Thoracic aorta (tissue), 2 donors: Measurements from ENCODE around the gene CARTPT. TPM values are rescaled to one million over a fixed set of nuclear protein-coding genes. Genes with fewer than 3 reads are reported as not detected.

ENCODE experiments used
- ATAC-seq: fragments of 150-250 bp; one replicate; pipeline ENCODE4 v1.8.0; 2017; ENCODE audit warnings: low read depth; ENCODE audit not compliant: insufficient number of reproducible peaks, low FRiP score
- DNase-seq: peaks from one replicate; pipeline ENCODE4 v3.0.0-alpha.2; 2020; ENCODE audit warnings: low spot score
- H3K27ac ChIP-seq, 2 donors: fragments of 200-600 bp; sonication (generic); 1 replicate in 1 of 2; 2 replicates in 1 of 2; pipeline ENCODE4 v1.5.1; 2016; ENCODE audit warnings: mild to moderate bottlenecking in 2 of 2, moderate library complexity in 2 of 2
- H3K27me3 ChIP-seq: fragments of 200-600 bp; sonication (generic); replicated peaks from 2 replicates; pipeline ENCODE4 v1.6.0; 2016; ENCODE audit warnings: mild to moderate bottlenecking; ENCODE audit not compliant: insufficient read depth
- H3K36me3 ChIP-seq: fragments of 200-600 bp; sonication (generic); one replicate; pipeline ENCODE4 v1.5.1; 2016
- H3K4me1 ChIP-seq, 2 donors: fragments of 200-600 bp; sonication (generic); 1 replicate in 1 of 2; 2 replicates in 1 of 2; pipeline versions ENCODE4 v1.5.1 to v1.6.0; 2016; ENCODE audit warnings: low read depth in 2 of 2, mild to moderate bottlenecking in 1 of 2; ENCODE audit not compliant: control insufficient read depth in 1 of 2
- H3K4me3 ChIP-seq: fragments of 200-600 bp; sonication (generic); 2 replicates; pipeline ENCODE4 v1.5.1; 2016; ENCODE audit warnings: mild to moderate bottlenecking
- H3K9me3 ChIP-seq: fragments of 200-600 bp; sonication (generic); 2 replicates; pipeline ENCODE4 v1.5.1; 2016
- total RNA-seq, 2 donors: library from RNA; depleted of rRNA; stranded (reverse); fragments of >200 nt; gene quantifications; one replicate each; pipeline versions ENCODE4 v1.1.0 to v1.2.3, GENCODE V29; 2016
- TF ChIP-seq, protein P1 (sequence below): fragments of 200-600 bp; sonication (generic); IDR thresholded peaks from one replicate; pipeline ENCODE4 v1.5.1; 2019; ENCODE audit warnings: antibody characterized with exemption

The CARTPT gene
- total RNA-seq, 2 donors from 2014 or later = 39.4 TPM; not detected in 1

DNA sequence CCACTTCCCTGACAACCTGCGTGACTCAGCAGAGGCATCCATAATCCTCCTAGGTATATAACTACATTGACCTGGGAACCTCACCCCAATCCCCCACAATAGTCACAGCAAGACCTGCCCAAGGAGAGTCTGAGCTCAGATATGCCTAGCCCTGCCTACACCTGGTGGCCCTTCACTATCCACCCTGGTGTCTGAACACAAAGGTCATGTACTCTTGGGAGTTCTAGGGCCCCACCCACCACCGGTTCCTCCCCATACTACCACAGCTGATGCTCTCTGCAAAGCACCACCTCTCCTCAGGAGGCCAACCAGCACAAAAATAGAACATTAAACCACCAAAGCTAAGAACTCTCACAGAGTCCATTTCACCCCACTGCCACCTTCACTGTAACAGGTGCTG lies 34.8 kb upstream of the CARTPT start:
- DNase-seq (no peak), ATAC-seq (no peak)
- TF ChIP-seq, protein P1, sequence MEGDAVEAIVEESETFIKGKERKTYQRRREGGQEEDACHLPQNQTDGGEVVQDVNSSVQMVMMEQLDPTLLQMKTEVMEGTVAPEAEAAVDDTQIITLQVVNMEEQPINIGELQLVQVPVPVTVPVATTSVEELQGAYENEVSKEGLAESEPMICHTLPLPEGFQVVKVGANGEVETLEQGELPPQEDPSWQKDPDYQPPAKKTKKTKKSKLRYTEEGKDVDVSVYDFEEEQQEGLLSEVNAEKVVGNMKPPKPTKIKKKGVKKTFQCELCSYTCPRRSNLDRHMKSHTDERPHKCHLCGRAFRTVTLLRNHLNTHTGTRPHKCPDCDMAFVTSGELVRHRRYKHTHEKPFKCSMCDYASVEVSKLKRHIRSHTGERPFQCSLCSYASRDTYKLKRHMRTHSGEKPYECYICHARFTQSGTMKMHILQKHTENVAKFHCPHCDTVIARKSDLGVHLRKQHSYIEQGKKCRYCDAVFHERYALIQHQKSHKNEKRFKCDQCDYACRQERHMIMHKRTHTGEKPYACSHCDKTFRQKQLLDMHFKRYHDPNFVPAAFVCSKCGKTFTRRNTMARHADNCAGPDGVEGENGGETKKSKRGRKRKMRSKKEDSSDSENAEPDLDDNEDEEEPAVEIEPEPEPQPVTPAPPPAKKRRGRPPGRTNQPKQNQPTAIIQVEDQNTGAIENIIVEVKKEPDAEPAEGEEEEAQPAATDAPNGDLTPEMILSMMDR = no peak
- Histone ChIP-seq H3K9me3 (no peaks in the 10 kb centered on the region), H3K4me3 (no peak overlapping the region), H3K36me3 (no peaks in the 10 kb centered on the region), H3K27me3 (no peaks in the 10 kb centered on the region), H3K4me1 (no peaks in the 10 kb centered on the region), H3K27ac (no peak overlapping the region)

DNA sequence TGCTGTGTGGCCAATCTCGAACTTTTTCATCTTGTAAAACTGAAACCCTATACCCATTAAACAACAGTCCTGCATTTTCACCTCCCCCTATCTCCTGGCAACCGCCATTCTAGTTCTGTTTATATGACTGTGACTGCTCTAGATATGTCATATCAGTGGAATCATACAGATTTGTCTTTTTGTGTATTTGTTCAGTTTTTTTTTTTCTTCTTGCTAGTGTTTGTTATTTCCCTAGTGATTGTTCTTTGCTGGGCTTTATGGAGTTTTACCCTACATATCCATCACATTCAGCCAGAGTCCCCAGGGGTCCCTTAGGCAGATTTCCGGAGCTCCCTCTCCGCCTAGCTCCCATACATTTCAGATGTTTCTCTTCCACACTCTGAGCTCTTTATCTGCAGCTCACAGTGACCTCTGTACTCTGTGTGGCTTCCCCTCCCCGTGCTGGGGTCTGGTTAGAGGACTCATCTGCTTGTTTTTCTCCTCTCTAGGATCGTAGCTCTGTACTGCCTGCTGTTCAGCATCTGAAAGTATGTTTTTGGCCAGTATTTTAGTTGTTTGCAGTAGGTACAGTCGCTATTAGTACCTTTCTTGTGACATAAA lies 25.1 kb upstream of the CARTPT start:
- DNase-seq = no peak
- H3K9me3 ChIP-seq = no peaks in the 10 kb centered on the region
- no peak for ATAC-seq
- TF ChIP-seq, protein P1 = no peak
- peaks cover 0 to 4% of the 10 kb centered on the region in 2 donors for H3K4me1 ChIP-seq
- H3K27me3 ChIP-seq = no peaks in the 10 kb centered on the region
- no peaks in the 10 kb centered on the region for H3K36me3 ChIP-seq
- no peak overlapping the region for H3K27ac ChIP-seq
- no peak overlapping the region for H3K4me3 ChIP-seq

DNA sequence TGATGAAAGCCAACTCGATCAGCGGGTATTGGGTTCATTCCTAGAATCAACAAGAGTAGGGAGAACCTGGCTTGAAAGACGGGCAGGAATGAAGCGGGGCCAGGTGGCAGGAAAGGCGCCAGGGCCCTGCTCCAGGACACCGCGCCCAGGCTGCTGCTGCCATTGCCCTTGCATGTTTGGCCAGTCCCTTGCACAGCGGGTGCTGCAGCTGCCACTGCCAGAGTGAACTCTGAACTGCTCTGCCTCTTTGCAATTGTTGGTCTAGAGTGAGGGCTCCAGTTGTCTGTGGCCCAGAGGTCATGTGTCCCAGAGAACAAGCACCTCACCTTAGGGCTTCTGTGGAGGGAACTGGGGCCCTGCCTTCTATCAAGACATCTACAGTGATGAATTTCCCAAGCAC lies 24.0 kb upstream of the CARTPT start:
- no peak overlapping the region for H3K27ac ChIP-seq
- no peaks in the 10 kb centered on the region for H3K27me3 ChIP-seq
- ATAC-seq = no peak
- DNase-seq = no peak
- no peaks in the 10 kb centered on the region for H3K36me3 ChIP-seq
- H3K4me1 ChIP-seq = peaks cover 0 to 4% of the 10 kb centered on the region in 2 donors
- TF ChIP-seq, protein P1 = no peak
- no peak overlapping the region for H3K4me3 ChIP-seq
- no peaks in the 10 kb centered on the region for H3K9me3 ChIP-seq

DNA sequence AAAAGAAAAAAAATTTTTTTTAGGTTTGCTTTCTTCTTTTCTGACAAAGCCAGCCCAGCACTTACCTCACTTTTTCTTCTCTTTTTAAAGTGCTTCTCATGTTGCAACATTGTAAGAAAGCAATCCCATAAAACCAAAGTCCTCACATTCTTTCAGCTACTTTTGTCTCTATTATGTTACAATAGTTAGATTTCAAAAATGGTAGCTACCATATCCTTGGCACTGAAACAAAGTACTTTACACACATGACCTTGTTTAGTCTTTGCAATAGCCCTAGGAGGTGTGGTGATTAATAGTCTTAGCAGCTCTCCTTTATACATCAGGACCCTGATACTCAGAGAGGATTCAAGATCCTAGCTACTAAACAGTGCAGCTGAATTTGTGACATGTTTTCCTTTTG lies 23.5 kb upstream of the CARTPT start:
- Histone ChIP-seq H3K27ac (no peak overlapping the region), H3K4me1 (peaks cover 0 to 4% of the 10 kb centered on the region in 2 donors), H3K27me3 (no peaks in the 10 kb centered on the region), H3K9me3 (no peaks in the 10 kb centered on the region), H3K4me3 (no peak overlapping the region), H3K36me3 (no peaks in the 10 kb centered on the region)
- ATAC-seq (no peak), DNase-seq (no peak)
- TF ChIP-seq, protein P1 = no peak

DNA sequence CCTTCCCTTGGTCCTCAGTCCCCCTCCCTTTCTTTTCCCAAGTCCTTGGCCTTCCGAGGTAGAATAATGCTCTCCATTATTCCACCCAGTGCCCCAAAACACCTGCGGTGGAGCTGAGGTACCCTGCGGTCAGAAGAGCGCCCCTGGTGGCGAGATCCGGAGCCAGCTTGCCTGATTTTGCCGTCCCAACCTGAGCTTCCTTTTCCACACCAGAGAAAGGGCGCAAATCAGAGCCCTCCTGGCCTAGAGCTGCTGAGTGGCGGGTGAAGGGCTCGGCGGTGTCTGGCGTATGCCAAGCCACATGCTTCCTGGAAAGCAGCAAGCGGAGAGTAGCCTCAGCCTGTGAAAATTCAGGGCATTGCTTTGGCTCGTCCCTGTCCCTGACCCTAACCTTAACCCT lies 21.1 kb upstream of the CARTPT start:
- peaks cover 0 to 4% of the 10 kb centered on the region in 2 donors for H3K4me1 ChIP-seq
- H3K36me3 ChIP-seq = no peaks in the 10 kb centered on the region
- H3K27me3 ChIP-seq = no peaks in the 10 kb centered on the region
- ATAC-seq (no peak), DNase-seq (no peak)
- no peaks in the 10 kb centered on the region for H3K9me3 ChIP-seq
- no peak overlapping the region for H3K27ac ChIP-seq
- no peak overlapping the region for H3K4me3 ChIP-seq
- TF ChIP-seq, protein P1 = peak; percentile 39
